HUDEP-2 (cell line): ENCODE results near the gene IFNLR1.
"Not testable (repeated sequence)": the region's sequence is repeated elsewhere in the genome, so short reads cannot be mapped to it uniquely, and the experiment has no call there.

Experiments
- DNase-seq, 76 experiments: peaks; one replicate each; lab custom pipeline; 2025; ENCODE audit not compliant: unreplicated experiment in 76 of 76; lab: John Stamatoyannopoulos, UW

Gene IFNLR1

GRCh38 chr1:24186993-24187790 is at the start of gene IFNLR1:
Gene IFNLR1 (minus strand): TSS chr1:24187289. CDS start chr1:24187248, 41 bp downstream.
- DNase-seq: no peak

- no peak for DNase-seq
Observed at GRCh38 chr1:24235921-24236788, 49.1 kb upstream of the IFNLR1 start.

GRCh38 chr1:24233684-24234600 is 46.9 kb upstream of the IFNLR1 start:
- DNase-seq: no peak

GRCh38 chr1:24231701-24232100 is 44.6 kb upstream of the IFNLR1 start:
- DNase-seq: no peak

- no peak for DNase-seq
Observed at GRCh38 chr1:24228311-24228710, 41.2 kb upstream of the IFNLR1 start.

GRCh38 chr1:24226749-24227148 is 39.7 kb upstream of the IFNLR1 start:
- DNase-seq: no peak

- DNase-seq: no peak
Observed at GRCh38 chr1:24224761-24225160, 37.7 kb upstream of the IFNLR1 start.

GRCh38 chr1:24224086-24224485 is 37.0 kb upstream of the IFNLR1 start:
- DNase-seq: no peak

- DNase-seq: no peak
Observed at GRCh38 chr1:24222793-24223192, 35.7 kb upstream of the IFNLR1 start.

- DNase-seq: no peak
Observed at GRCh38 chr1:24222008-24222605, 35.0 kb upstream of the IFNLR1 start.

- no peak for DNase-seq
Observed at GRCh38 chr1:24221246-24221645, 34.2 kb upstream of the IFNLR1 start.

- DNase-seq: no peak
Observed at GRCh38 chr1:24216276-24217074, 29.4 kb upstream of the IFNLR1 start.

- DNase-seq: no peak
Observed at GRCh38 chr1:24215226-24215814, 28.2 kb upstream of the IFNLR1 start.

- no peak for DNase-seq
Observed at GRCh38 chr1:24212376-24212775, 25.3 kb upstream of the IFNLR1 start.

- no peak for DNase-seq
Observed at GRCh38 chr1:24210195-24210627, 23.1 kb upstream of the IFNLR1 start.

- no peak for DNase-seq
Observed at GRCh38 chr1:24209097-24209496, 22.0 kb upstream of the IFNLR1 start.

- no peak for DNase-seq
Observed at GRCh38 chr1:24207709-24208108, 20.6 kb upstream of the IFNLR1 start.

GRCh38 chr1:24207395-24207687 is 20.3 kb upstream of the IFNLR1 start:
- not testable (repeated sequence) for DNase-seq
